Activated naive CD8-positive, alpha-beta T cell treated with anti-CD3 and anti-CD28 coated beads, Interleukin-2, amount 50 U/mL, for 24 hours (primary cell): Measurements from ENCODE around the gene EFHD1.

ENCODE experiments used
- ATAC-seq: fragments of 150-1000 bp; cut with Tn5 transposase; one replicate; pipeline ENCODE4 v1.10.0; 2021
- DNase-seq: peaks from one replicate; pipeline ENCODE4 v3.0.0; 2021
- H3K27ac Mint-ChIP-seq: one replicate; pipeline ENCODE4 v1.8.0; 2021; ENCODE audit warnings: mild to moderate bottlenecking, mixed read lengths
- H3K27me3 Mint-ChIP-seq: one replicate; pipeline ENCODE4 v1.8.0; 2021; ENCODE audit warnings: mixed read lengths
- H3K36me3 Mint-ChIP-seq: one replicate; pipeline ENCODE4 v1.8.0; 2021; ENCODE audit warnings: low read depth, mixed read lengths
- H3K4me1 Mint-ChIP-seq: one replicate; pipeline ENCODE4 v1.8.0; 2021; ENCODE audit warnings: mixed read lengths
- H3K4me3 Mint-ChIP-seq: one replicate; pipeline ENCODE4 v1.8.0; 2021; ENCODE audit warnings: mild to moderate bottlenecking, moderate library complexity, mixed read lengths
- H3K9me3 Mint-ChIP-seq: one replicate; pipeline ENCODE4 v1.8.0; 2021; ENCODE audit warnings: mixed read lengths

EFHD1 gene

DNA sequence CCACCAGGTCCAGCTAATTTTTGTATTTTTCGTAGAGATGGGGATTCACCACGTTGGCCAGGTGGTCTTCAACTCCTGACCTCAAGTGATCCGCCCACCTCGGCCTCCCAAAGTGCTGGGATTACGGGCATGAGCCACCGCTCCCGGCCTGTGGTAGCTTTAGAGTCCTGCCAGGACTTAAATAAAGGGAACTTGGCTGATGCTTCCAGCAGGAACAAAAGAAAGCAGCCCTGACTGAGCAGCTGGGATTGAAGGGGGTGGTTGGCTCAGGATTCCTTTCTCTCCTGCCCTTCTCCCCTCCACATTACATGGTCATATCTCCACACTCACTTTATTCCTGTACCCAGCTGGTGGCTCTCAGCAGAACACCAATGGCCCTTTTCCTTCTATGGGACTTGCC, 20.0 kb downstream of the EFHD1 start:
- no peaks in the 10 kb centered on the region for H3K36me3 Mint-ChIP-seq
- ATAC-seq (no peak), DNase-seq (no peak)
- H3K27me3 Mint-ChIP-seq = no peaks in the 10 kb centered on the region
- no peaks in the 10 kb centered on the region for H3K9me3 Mint-ChIP-seq
- no peaks in the 10 kb centered on the region for H3K4me1 Mint-ChIP-seq
- no peak overlapping the region for H3K4me3 Mint-ChIP-seq
- no peak overlapping the region for H3K27ac Mint-ChIP-seq

DNA sequence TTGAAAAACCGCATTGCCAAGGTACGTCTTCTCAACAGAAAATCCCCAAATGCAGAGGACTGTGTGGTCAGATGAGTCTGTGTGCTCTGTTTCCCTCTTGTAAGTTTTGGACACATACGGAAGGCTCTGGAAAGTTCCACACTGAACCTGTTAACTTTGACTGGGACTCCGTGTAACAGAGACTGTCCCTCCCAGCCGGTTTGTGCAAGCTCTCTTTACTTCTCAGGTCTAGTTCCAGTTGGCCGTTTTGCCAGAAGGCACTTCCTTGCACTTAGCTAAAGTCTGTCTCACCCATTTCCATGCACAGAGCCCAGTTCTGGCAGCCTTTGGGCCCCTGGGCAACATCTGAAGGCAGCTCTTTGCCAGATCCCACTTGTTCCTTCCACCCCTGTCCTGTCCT, 22.0 kb downstream of the EFHD1 start:
- no peaks in the 10 kb centered on the region for H3K9me3 Mint-ChIP-seq
- H3K27me3 Mint-ChIP-seq = no peaks in the 10 kb centered on the region
- H3K27ac Mint-ChIP-seq = no peak overlapping the region
- no peak for ATAC-seq
- H3K36me3 Mint-ChIP-seq = no peaks in the 10 kb centered on the region
- no peaks in the 10 kb centered on the region for H3K4me1 Mint-ChIP-seq
- no peak for DNase-seq
- H3K4me3 Mint-ChIP-seq = no peak overlapping the region

- Mint-ChIP-seq H3K9me3 (no peaks in the 10 kb centered on the region), H3K27ac (no peak overlapping the region), H3K36me3 (no peaks in the 10 kb centered on the region), H3K27me3 (peaks cover 2% of the 10 kb centered on the region), H3K4me1 (no peaks in the 10 kb centered on the region), H3K4me3 (no peak overlapping the region)
- DNase-seq (no peak), ATAC-seq (no peak)
These were observed 24.9 kb downstream of the EFHD1 start for GRCh38 chr2:232658217-232658785.

DNA sequence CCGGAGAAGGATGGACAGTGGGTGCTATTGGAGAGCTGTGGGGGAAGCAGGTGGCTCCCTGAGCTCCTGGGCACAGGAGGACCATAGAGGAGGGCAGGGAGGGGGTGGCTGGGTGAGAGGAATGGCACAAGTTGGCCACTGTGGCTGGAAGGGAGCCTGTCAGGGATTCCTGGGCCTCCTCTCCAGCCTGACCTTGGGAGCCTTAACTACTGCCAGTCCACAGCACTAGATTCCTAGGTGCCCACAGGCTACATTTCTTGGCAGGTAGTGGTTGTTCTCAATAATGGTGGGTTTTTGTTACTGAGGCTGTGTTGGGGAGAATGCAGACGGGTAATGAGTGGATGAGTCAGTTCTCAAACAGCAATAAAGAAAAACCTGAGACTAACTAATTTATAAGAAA, 26.0 kb downstream of the EFHD1 start:
- H3K4me1 Mint-ChIP-seq = no peaks in the 10 kb centered on the region
- no peaks in the 10 kb centered on the region for H3K9me3 Mint-ChIP-seq
- H3K27me3 Mint-ChIP-seq = peaks cover 2% of the 10 kb centered on the region
- DNase-seq (no peak), ATAC-seq (no peak)
- no peaks in the 10 kb centered on the region for H3K36me3 Mint-ChIP-seq
- no peak overlapping the region for H3K27ac Mint-ChIP-seq
- H3K4me3 Mint-ChIP-seq = no peak overlapping the region

- ATAC-seq (no peak), DNase-seq (no peak)
- H3K36me3 Mint-ChIP-seq = no peaks in the 10 kb centered on the region
- H3K4me1 Mint-ChIP-seq = no peaks in the 10 kb centered on the region
- H3K9me3 Mint-ChIP-seq = no peaks in the 10 kb centered on the region
- H3K27ac Mint-ChIP-seq = no peak overlapping the region
- peaks cover 2% of the 10 kb centered on the region for H3K27me3 Mint-ChIP-seq
- no peak overlapping the region for H3K4me3 Mint-ChIP-seq
These were observed 29.3 kb downstream of the EFHD1 start for GRCh38 chr2:232662486-232663260.

- H3K4me3 Mint-ChIP-seq = no peak overlapping the region
- no peaks in the 10 kb centered on the region for H3K9me3 Mint-ChIP-seq
- no peaks in the 10 kb centered on the region for H3K4me1 Mint-ChIP-seq
- H3K27ac Mint-ChIP-seq = no peak overlapping the region
- no peaks in the 10 kb centered on the region for H3K36me3 Mint-ChIP-seq
- H3K27me3 Mint-ChIP-seq = peaks cover 7% of the 10 kb centered on the region
- DNase-seq = no peak
- ATAC-seq = no peak
These were observed 32.8 kb downstream of the EFHD1 start for GRCh38 chr2:232666051-232666805.

GRCh38 chr2:232667989-232668583, 34.7 kb downstream of the EFHD1 start:
- H3K4me3 Mint-ChIP-seq = no peak overlapping the region

DNA sequence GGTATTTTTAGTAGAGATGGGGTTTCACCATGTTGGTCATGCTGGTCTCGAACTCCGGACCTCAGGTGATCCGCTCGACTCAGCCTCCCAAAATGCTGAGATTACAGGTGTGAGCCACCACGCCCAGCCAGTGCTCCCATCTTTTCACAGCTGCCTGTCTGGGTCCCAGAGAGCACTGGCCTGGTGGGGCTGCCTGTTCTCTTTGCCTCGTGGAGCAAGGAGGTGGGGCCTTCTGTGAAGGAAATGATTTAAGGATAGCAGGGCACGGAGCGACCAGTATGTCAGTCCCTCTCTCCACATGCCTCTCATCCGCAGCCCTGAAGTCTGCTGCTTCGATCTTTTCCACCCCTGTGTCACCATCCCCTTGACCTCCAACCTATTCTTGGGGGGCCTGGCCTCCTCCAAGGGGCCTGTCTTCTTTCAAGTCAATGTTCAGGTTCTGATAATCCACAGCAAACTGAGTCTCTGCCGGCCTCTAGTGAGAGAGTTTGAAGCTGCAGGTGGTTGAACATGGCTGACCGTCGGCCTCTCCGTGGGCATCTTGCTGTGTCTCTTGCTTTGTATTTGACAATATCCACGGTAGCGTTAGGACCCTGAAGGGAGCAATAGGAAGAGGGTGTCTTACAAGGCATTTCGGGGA, 35.5 kb downstream of the EFHD1 start:
- no peak for ATAC-seq
- no peak overlapping the region for H3K4me3 Mint-ChIP-seq

More at GRCh38 chr2:232667989-232668583, 34.7 kb downstream of the EFHD1 start:
- Mint-ChIP-seq H3K36me3 (no peaks in the 10 kb centered on the region), H3K27ac (no peak overlapping the region), H3K9me3 (no peaks in the 10 kb centered on the region), H3K4me1 (no peaks in the 10 kb centered on the region), H3K27me3 (peaks cover 7% of the 10 kb centered on the region)
- DNase-seq (no peak), ATAC-seq (no peak)

DNA sequence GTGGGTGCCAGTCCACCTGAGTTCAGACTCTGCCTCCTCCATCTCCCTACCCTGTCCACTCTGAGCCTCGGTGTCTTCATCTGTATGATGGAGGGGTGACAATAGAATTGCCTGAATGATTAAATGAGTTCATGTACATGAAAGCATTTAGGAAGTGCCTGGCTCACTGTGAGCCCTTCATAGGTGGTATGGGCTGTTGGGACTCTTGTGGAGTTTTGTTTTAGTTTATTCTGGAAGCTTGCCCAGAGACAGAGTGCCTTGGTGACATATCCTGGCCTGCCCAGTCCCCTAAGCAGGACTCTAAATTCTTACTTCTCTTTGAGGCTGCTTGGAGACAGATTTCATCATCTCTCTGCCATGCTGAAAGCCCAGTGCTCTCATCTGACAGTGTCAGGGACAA, 39.2 kb downstream of the EFHD1 start:
- Mint-ChIP-seq H3K27ac (no peak overlapping the region), H3K4me1 (no peaks in the 10 kb centered on the region)

More for the DNA sequence above, 35.5 kb downstream of the EFHD1 start:
- peaks cover 7% of the 10 kb centered on the region for H3K27me3 Mint-ChIP-seq
- no peaks in the 10 kb centered on the region for H3K36me3 Mint-ChIP-seq
- DNase-seq = no peak
- no peaks in the 10 kb centered on the region for H3K4me1 Mint-ChIP-seq
- no peak overlapping the region for H3K27ac Mint-ChIP-seq
- H3K9me3 Mint-ChIP-seq = no peaks in the 10 kb centered on the region

GRCh38 chr2:232674491-232674890, 41.1 kb downstream of the EFHD1 start:
- H3K27ac Mint-ChIP-seq = no peak overlapping the region
- no peak overlapping the region for H3K4me3 Mint-ChIP-seq
- no peaks in the 10 kb centered on the region for H3K36me3 Mint-ChIP-seq
- H3K4me1 Mint-ChIP-seq = no peaks in the 10 kb centered on the region
- H3K27me3 Mint-ChIP-seq = peaks cover 6% of the 10 kb centered on the region
- H3K9me3 Mint-ChIP-seq = no peaks in the 10 kb centered on the region
- DNase-seq (no peak), ATAC-seq (no peak)

More for the DNA sequence above, 39.2 kb downstream of the EFHD1 start:
- ATAC-seq = no peak
- Mint-ChIP-seq H3K9me3 (no peaks in the 10 kb centered on the region), H3K4me3 (no peak overlapping the region), H3K27me3 (peaks cover 7% of the 10 kb centered on the region), H3K36me3 (no peaks in the 10 kb centered on the region)
- no peak for DNase-seq

- ATAC-seq (no peak), DNase-seq (no peak)
- Mint-ChIP-seq H3K36me3 (no peaks in the 10 kb centered on the region), H3K27me3 (peaks cover 7% of the 10 kb centered on the region), H3K4me3 (no peak overlapping the region), H3K27ac (no peak overlapping the region), H3K4me1 (no peaks in the 10 kb centered on the region), H3K9me3 (no peaks in the 10 kb centered on the region)
These were observed 42.0 kb downstream of the EFHD1 start for GRCh38 chr2:232675381-232675780.

DNA sequence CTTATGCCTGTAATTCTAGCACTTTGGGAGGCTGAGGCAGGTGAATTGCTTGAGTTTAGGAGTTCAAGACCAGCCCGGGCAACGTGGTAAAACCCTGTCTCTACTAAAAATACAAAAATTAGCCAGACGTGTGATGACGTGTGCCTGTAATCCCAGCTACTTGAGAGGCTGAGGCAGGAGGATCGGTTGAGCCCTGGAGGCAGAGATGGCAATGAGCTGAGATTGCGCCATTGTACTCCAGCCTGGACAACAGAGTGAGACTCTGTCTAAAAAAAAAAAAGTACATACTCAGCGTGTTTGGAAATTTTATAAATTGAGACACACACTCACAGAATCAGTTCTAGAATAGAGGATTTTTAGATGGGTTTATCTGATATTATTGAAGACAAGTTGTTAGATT, 46.6 kb downstream of the EFHD1 start:
- DNase-seq = no peak
- Mint-ChIP-seq H3K36me3 (no peaks in the 10 kb centered on the region), H3K27me3 (peaks cover 13% of the 10 kb centered on the region), H3K9me3 (no peaks in the 10 kb centered on the region), H3K4me3 (no peak overlapping the region), H3K4me1 (no peaks in the 10 kb centered on the region), H3K27ac (no peak overlapping the region)
- ATAC-seq = no peak

DNA sequence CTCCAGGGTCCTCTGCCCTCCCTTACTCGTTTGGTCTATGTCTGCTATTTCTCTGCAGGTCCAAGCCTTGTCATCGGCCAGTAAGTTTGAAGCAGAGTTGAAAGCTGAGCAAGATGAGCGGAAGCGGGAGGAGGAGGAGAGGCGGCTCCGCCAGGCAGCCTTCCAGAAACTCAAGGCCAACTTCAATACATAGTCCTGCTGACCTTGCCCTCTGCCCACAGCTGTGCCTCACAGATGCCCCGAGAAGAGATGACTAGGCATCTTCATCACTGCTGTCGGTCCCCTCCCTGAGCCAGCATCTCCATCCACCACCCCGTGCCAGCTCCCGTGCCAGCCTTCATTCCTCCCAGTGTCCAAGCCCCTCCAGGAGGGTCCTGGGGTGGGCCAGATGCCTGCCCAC, 48.1 kb downstream of the EFHD1 start:
- H3K36me3 Mint-ChIP-seq = no peaks in the 10 kb centered on the region
- no peak overlapping the region for H3K4me3 Mint-ChIP-seq
- ATAC-seq (no peak), DNase-seq (no peak)
- H3K27ac Mint-ChIP-seq = no peak overlapping the region
- no peaks in the 10 kb centered on the region for H3K4me1 Mint-ChIP-seq
- no peaks in the 10 kb centered on the region for H3K9me3 Mint-ChIP-seq
- H3K27me3 Mint-ChIP-seq = peaks cover 13% of the 10 kb centered on the region

- no peaks in the 10 kb centered on the region for H3K4me1 Mint-ChIP-seq
- DNase-seq (no peak), ATAC-seq (no peak)
- peaks cover 13% of the 10 kb centered on the region for H3K27me3 Mint-ChIP-seq
- no peak overlapping the region for H3K27ac Mint-ChIP-seq
- H3K9me3 Mint-ChIP-seq = no peaks in the 10 kb centered on the region
- H3K36me3 Mint-ChIP-seq = no peaks in the 10 kb centered on the region
- H3K4me3 Mint-ChIP-seq = no peak overlapping the region
These were observed 50.0 kb downstream of the EFHD1 start for GRCh38 chr2:232683368-232683767.
